Ramos (cell line): Measurements from ENCODE around the gene IMMP1L.
"Not testable (repeated sequence)": the region's sequence is repeated elsewhere in the genome, so short reads cannot be mapped to it uniquely, and the experiment has no call there.

ENCODE experiments used
- in situ Hi-C: fragments of 300-500 bp; cut with MboI; formaldehyde crosslinking; loops from one replicate; pipeline ENCODE4 v1.14.3; 2022; ENCODE audit warnings: low sequenced_read_pairs; ENCODE audit not compliant: unreplicated experiment

The IMMP1L gene

GRCh38 chr11:31509429-31510345 lies at the start of gene IMMP1L, which contains the start of gene ELP4:
IMMP1L (minus strand) TSS chr11:31509622; CDS start chr11:31463276, 46,346 bp downstream.
ELP4 (plus strand) TSS chr11:31509767; CDS start chr11:31509785, 18 bp downstream.
- in situ Hi-C loops, result no loop called here

- in situ Hi-C loops, result no loop called here
Observed at GRCh38 chr11:31558001-31558400, 48.6 kb upstream of the IMMP1L start.

GRCh38 chr11:31555938-31556337 lies 46.5 kb upstream of the IMMP1L start:
- in situ Hi-C loops, result no loop called here

GRCh38 chr11:31542862-31543261 lies 33.4 kb upstream of the IMMP1L start:
- in situ Hi-C loops, result no loop called here

- in situ Hi-C loops, result no loop called here
Observed at GRCh38 chr11:31535479-31535878, 26.1 kb upstream of the IMMP1L start.

- in situ Hi-C loops, result no loop called here
Observed at GRCh38 chr11:31531293-31531692, 21.9 kb upstream of the IMMP1L start.

GRCh38 chr11:31529701-31530100 lies 20.3 kb upstream of the IMMP1L start:
- in situ Hi-C loops, result no loop called here

GRCh38 chr11:31529189-31529588 lies 19.8 kb upstream of the IMMP1L start:
- in situ Hi-C loops, result no loop called here

GRCh38 chr11:31521497-31522150 lies 12.2 kb upstream of the IMMP1L start:
- in situ Hi-C loops, result no loop called here

GRCh38 chr11:31512117-31512516 lies 2.7 kb upstream of the IMMP1L start:
- in situ Hi-C loops, result no loop called here

GRCh38 chr11:31509051-31509428 lies 382 bp downstream of the IMMP1L start:
- in situ Hi-C loops, result no loop called here

GRCh38 chr11:31500560-31500959 lies 8.9 kb downstream of the IMMP1L start:
- in situ Hi-C loops, result no loop called here

- in situ Hi-C loops, result no loop called here
Observed at GRCh38 chr11:31499576-31500178, 9.7 kb downstream of the IMMP1L start.

- in situ Hi-C loops, result not testable (repeated sequence)
Observed at GRCh38 chr11:31493762-31494161, 15.7 kb downstream of the IMMP1L start.

- in situ Hi-C loops, result no loop called here
Observed at GRCh38 chr11:31493235-31493634, 16.2 kb downstream of the IMMP1L start.

- in situ Hi-C loops, result no loop called here
Observed at GRCh38 chr11:31492320-31492913, 17.0 kb downstream of the IMMP1L start.

GRCh38 chr11:31487848-31488247 lies 21.6 kb downstream of the IMMP1L start:
- in situ Hi-C loops, result no loop called here

GRCh38 chr11:31484497-31484896 lies 24.9 kb downstream of the IMMP1L start:
- in situ Hi-C loops, result no loop called here

GRCh38 chr11:31480930-31481329 lies 28.5 kb downstream of the IMMP1L start:
- in situ Hi-C loops, result no loop called here

- in situ Hi-C loops, result no loop called here
Observed at GRCh38 chr11:31479066-31479465, 30.4 kb downstream of the IMMP1L start.

GRCh38 chr11:31478223-31478590 lies 31.2 kb downstream of the IMMP1L start:
- in situ Hi-C loops, result no loop called here
